HS-5 (cell line): ENCODE data around the gene PTTG1IP.
A peak's percentile ranks its signal among the peaks of the same experiment; 100 is the strongest.

Experiments used
- DNase-seq: peaks from one replicate; pipeline ENCODE4 v3.0.0-alpha.2; 2012; ENCODE audit warnings: low read depth

Gene PTTG1IP

DNA sequence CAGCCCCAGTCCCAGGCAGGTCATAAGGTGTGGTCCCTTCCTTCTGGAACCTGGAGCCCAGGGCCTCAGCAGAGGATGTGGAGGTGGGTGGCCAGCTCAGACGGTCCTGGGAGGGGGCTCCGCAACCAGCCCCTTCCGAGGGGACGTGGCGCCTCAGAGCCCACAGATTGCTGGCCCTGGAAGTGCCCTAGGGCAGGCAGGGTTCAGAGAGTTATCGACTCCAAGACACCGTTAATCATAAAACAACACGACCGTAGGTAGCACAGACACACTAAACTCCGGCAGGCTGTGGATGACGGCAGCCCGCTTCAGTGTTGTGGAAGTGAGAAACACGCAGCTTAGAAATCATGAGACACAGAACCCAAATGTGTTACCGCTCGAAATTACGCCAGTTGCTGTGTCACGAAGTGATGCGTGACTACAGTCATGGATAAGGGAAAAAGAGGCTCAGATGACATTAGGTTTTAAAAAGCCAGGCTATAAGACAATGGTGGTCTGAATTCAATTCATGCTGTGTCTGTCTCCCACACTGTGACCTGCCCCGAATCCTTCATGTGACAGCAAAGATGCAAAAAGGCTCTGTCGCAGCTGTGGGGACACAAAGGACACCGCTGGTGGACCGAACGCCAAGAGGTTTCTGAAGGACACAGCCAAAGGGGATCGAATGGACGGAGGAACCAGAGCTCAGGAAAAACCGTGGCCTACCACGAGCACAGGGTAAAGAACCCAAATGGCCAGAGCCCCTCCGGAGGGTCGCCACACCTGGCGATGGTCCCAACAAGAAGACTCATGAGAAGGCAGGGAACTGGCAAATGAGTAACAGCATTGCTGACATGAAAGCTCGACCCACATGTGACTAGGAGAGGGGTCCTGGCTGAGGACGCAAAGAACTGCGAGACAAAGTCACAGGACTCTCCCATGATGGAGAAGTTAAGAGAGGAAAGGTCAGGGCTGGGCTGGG is 53.9 kb downstream of the PTTG1IP start:
- DNase-seq, result no peak

DNA sequence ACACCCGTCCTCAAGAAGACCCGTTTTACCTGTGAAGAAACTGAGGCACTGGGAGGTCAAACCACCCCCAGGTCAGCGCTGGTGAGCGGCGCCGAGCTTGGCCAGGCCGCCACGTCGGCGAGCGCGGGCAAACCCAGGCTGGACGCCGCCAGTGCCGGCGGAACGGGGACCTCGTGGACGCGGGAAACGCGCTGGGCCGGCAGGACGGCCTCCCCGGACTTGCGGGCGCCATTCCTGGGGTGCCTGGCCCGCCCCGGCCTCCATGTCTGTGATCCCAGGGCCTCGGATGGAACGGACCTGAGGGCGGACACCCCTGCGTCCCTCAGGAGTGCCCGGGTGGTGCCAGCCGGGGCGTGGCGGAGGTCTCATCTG is 54.9 kb downstream of the PTTG1IP start:
- DNase-seq, result no peak

DNA sequence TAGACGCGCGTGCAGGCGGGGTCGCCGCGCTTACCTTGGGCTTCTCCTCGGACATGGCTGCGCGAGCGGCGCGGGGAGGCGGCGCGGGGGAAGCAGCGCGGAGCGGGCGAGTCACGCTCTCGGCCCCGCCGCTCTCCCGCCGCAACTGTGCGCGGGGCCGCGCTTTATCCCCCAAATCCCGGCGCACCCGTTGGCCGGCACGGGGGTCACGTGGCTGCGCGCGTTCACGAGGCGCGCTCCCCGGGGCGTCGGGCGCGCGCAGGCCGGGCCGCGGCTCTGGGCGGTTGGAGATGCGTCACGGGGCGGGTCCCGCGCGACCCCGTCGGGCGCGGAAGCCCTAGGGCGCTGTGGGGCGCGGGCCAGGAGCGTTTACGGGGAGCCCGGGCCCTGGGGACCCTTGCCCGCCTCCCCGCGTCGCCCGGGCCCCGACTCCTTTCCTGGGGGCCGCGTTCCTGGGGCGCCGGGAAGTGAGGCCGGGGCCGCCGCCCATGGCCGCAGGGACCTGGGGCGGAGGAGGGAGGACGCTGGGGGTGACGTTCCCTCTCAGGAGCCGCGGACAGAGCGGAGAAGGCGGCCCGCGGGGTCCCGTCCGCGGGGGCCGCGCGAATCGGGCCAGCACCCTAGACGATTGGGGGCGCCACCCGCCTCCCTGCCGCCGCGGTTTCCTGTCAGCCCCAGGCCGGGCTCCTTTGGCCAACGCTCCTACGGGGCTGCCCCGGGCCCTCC is 55.4 kb downstream of the PTTG1IP start, which contains the start of gene SUMO3:
TSS of gene SUMO3 (minus strand) at position 149 of the 726 bp plus-strand sequence. CDS start at position 55, 94 bp downstream.
- DNase-seq, result no peak

DNA sequence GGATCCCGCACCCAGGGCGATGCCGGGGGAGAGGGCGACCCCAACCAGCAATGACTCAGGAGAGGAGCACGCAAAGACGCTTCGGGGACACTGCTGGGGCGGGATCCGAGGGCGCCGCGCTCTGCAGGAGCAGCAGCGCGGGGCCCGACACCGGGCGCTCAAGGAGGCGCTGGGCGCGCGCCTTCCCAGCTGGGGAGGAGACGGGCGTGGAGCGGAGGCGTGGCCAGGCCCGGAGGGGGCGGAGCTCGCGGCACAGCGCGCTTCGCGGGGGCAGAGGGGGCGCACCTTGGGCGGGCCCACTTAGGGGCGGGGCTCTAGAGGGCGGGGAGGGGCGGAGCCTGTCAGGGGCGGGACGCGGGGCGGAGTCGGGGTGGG is 56.0 kb downstream of the PTTG1IP start:
- peak; percentile 31 for DNase-seq

DNA sequence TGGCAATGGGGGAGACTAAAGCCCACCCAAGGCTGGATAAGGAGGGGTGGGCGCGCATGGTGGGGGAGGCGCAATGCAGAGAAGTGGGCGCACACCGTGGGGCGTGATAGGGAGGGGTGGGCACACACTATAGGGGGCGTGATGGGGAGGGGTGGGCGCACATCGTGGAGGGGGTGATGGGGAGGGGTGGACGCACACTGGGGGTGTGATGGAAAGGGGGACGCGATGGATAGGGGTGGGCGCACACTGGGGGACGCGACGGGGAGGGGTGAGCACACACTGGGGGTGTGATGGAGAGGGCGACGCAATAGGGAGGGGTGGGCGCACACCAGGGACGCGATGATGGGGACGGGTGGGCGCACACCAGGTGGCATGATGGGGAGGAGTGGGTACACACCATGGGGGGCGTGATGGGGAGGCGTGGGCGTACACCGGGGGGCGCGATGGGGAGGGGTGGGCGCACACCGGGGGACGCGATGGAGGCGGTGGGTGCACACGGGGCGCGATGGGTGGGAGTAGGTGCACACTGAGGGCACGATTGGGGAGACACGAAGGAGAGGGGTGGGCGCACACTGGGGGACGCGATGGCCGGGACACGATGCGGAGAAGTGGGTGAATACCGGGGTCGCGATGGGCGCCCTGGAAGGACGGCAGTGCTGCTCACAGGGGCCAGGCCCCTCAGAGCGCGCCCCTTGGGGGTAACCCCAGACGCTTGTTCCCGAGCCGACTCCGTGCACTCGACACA is 56.6 kb downstream of the PTTG1IP start:
- DNase-seq, result no peak

DNA sequence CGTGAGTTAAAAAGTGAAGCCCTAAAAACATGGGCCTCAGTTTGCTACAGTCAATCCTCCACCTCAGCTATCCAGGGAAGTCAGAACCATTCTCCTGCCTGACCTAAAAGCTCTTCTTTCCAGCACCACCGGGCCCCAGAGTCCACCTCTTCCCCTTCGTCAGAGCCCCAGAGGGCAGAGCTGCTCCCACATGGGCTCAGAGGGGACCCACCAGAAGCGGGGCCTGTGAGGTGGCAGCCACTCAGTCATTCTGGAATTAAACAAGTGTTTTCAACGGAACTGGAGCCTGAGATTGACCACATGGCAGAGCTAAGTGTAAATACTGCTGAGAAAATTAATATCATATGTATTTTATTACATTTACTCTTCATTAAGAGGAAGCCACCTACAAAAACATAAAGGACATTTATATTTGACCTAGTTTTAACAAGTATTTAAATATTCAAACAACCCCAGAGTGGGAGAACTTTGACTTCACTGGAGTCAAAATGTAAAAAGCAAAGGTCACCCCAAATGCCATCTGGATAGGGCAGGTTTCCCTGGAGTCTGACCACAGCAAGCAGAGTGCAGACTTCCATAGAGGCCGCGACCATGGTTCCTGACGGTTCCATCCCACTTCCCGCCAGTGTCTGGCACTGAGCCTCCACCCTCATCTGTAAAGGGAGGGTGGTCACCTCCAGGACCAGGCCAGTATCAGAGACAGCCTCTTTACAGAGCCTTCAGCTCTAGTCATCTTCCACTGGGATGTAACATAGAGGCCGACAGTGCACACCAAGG is 57.5 kb downstream of the PTTG1IP start:
- no peak for DNase-seq

DNA sequence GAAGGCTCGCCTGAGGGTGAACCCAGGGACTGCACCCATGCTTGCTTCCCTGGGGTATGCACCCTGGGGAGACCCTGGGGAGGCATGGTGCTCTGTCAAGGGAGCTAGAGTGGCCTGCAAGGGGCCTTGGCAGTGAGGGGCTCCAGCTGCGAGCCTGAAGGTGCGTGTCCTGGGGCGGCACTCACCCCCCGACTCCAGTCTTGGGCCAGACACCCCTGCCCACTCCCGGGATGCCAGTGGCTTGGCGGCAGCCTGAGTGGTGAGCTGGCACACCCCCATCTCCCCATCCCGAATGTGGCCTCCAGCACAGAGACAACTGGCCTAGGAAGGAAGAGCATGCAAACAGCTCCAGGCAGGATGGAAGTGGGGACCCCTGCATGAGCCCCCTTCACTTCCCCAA is 58.3 kb downstream of the PTTG1IP start:
- DNase-seq, result no peak

DNA sequence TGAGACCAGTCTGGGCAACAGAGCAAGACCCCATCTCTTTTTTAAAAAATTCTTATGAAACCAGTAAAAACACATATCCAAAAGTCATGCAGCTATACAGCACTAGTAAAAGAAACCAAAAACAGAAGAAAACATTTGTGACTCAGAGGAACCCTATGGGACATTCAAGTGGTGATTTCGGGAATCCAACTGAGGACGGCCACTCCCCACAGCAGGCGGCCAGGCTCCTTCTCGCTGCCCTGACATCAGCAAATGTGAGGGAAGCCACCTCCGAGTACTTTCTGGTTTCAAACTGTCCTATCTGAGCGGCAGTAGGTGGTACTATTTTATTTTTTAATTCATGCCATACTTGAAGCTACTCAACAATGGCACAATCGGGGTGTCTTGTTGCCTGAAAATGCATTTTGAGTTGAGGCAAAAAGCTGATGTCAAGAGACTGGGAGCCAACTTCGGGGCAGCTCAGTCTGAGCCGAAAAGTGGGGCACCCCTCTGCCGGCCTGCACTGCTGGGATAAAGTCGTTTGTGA is 58.9 kb downstream of the PTTG1IP start:
- DNase-seq, result no peak

DNA sequence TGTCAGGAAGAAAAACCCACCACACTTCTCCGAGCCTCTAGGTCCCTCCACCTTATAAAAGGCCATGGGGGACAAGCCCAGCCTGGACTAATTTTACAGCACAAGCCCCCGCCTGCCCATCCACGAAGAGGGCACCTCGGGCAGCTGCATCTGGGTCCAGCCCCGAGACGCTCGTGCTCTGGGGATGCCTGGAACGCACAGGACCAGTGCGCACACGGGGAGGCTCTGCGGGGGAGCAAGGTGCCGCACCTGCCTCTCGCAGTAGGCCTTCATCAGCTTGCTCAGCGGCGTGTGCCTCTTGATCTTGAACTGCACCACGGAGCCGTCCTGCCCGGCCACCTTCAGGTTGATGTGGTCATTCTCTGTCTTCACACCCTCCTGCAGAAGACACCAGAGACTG is 59.8 kb downstream of the PTTG1IP start:
- no peak for DNase-seq

DNA sequence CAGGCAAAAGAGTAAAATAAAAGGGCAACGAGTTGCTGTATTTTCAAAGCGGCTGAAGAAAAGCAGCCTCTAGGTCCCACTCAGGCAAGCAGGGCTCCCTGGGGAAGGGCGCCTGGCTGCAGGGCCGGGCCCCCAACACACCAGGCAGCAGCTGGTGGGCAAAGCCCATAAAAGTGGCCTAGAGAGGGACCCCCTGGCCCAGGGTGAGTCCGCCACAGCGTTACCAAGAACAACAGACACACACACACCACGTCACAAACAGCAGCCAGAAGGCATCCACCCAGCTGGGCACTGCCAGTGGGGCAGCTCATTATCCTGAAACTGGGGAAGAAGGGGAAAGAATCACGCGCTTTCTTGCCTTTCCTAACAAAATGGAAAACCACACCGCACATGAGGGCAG is 60.3 kb downstream of the PTTG1IP start:
- no peak for DNase-seq

DNA sequence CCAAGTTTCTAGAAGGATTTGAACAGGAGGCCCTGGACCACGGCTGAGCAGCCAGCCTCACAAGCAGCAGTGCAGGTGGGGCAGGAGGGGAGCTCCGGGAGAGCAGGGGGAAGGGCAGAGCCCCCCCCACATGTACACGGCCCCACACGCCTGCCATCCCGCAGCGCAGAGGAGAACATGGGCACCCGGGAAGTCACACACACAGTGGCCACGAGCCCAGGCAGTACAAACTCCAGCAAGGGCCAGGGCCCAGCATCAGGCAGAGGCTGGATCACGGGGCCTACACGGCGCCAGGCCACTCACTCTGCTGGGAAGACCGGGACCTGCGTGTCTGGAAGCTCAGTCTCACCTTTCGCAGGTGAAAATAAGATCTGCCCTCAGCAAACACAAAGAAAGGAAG is 60.9 kb downstream of the PTTG1IP start:
- DNase-seq, result no peak

DNA sequence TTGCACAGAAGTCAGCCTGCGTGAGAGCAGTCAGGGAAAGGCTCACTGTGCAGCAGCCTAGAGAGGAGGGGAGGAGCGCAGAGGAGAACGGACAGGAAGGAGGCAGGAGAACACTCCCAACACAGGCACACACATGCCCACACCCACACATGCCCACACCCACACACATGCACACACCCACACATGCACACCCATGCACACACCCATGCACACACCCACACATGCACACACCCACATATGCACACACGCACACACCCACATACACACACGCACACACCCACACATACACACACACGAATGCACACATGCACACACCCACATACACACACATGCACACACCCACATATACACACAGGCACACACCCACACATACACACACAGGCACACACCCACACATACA is 62.7 kb downstream of the PTTG1IP start:
- no peak for DNase-seq

DNA sequence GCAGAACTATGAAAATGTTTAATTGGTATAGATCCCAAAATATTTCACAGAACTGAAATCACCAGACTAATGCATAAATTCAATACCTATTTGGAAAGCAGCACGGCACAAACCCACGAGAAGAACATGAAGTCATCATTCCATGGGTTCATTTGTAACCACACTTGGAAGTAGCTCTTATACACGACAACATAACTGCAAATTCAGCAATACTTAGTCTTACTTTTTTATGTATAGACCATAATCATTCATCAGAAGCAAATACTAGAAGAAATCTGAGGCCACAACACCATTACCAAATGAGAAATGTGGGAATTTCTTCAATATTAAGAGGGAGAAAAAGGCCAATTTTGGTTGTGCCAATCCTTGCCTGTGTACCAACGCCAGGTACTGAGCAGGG is 67.6 kb downstream of the PTTG1IP start:
- DNase-seq, result no peak

DNA sequence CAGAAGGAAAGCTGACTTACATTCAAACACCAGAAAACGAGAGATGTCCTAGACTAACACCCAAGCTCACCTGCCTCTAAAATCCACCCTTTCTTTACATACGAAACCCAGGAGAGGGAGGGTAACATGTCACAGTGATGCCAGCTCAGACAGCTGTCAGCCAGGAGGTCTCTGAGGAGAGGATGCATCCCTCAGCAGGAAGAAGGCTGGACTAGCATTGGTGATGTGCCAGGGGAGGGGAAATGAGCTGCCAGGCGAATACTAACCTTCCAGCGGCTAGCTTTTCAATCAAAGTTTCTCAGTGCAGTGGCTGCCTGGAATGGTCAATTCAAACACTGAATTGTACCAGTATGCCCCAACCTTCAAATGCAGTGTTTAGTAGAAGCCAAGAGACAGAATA is 68.3 kb downstream of the PTTG1IP start:
- DNase-seq, result no peak

DNA sequence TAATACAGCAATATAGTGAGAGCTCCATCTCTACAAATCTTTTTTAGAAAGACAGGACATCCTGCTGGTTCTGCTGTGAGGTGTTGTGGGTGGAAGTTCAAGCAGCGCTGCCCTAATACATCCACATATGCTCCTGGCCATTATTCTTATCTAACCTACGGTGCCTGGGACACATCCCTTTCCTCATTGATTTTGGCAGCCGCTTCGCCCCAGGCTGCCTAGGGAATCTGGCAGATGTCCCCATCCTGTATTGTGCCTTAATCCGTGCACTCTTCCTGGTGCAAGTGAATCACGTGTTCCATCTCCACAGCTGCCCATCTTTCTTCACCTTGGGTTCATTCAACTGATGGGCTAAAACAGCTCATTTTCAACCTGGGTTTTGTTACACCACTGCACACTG is 68.7 kb downstream of the PTTG1IP start:
- DNase-seq, result no peak

DNA sequence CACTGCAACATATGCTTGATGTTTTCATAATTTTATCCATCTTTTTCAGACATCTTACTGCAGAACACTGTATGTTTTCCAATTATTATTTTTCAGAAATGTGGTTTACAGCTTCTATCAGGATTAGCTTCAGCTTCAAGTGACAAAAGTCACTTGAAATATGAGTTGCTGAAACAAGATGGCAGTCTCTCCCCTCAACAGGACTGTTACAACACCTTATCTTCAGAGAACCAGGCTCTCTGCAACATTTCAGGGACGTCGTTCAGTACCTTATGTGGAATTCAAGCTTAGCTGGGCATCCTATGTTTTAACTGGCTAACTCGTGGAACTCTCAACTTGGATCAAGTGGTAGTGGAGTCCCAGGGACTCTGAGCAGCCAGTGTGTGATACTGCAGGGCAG is 69.8 kb downstream of the PTTG1IP start:
- no peak for DNase-seq

DNA sequence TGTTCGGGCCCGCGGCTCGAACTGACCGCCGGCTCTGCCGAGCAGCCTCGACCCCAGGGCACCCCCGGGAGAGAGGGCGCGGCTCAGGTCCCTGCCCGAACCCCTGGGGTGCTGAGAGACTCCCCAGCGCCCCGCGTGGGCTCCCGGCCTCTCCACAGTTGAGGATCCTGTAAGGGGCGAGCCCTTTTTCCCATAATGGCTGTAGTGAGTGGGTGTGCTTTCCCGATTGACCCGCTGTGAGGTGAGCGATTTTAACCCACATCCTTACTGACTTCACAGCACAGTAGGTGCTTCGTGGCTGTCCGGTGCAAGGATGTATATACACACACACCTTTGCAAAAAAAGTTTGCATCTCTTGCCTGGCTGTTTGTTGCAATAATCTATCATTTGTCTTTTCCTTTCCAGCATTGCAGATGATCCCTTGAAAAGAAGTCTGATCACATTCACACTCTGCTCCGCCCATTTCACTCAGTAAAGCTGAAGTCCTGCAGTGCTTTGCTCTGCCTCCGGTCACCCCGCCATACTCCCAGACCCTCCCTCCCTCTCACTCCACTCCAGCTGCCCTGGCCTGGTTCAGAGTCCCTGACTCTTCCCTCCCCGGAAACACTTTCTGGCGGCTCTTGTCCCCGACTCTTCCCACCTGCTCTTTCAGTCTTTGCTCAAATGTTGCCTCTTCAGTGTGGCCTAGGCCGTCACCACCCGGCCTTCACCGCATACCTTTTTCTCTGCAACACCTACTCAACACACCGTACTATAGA is 70.9 kb downstream of the PTTG1IP start:
- no peak for DNase-seq

DNA sequence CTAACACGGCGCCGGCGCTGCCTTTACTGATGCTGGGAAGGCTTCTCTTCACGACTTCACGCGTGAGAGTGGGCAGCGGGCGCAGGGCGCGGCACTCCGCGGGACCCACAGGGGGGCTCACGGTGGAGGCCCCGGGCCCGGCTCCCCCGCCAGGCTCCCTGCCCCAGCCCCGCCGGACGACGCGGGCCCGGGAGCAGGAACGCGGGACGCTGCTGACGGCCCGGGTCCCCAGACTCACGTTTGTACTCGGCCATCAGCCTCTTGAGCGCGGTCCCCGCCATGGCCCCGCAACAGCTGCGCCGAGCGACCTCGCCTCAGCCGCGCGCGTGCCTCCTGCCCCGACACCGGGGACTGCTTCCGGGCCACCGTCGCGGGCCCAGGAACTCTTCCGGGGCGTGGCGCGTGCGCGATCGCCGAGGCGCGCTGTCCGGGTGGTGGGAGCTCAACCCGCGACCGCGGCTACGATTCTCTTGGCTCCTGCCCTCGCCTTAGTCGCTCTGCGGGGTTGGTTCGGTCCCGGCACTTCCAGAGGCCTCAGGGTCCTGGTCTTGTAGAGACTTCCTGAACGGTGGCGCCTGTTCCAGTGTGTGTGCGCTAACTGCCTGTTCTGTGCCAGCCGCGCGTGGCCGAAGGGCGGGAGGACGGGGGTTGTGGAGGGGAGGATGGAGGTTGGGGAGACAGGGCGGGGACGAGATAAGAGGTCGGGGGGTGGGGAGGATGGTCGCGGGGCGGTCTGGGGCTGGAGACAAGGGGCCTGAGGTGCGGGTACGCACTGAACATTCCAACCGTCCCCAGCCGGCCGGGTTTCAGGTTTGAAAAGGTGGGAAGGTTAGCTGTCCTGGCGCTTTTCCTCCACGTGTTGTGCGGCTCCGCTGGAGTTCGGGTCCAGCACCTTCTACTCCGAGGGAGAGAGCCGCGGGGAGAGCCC is 71.8 kb downstream of the PTTG1IP start, which contains the start of gene UBE2G2:
TSS of gene UBE2G2 (minus strand) at position 353 of the 928 bp plus-strand sequence. CDS start at position 281, 72 bp downstream.
- DNase-seq, result no peak

DNA sequence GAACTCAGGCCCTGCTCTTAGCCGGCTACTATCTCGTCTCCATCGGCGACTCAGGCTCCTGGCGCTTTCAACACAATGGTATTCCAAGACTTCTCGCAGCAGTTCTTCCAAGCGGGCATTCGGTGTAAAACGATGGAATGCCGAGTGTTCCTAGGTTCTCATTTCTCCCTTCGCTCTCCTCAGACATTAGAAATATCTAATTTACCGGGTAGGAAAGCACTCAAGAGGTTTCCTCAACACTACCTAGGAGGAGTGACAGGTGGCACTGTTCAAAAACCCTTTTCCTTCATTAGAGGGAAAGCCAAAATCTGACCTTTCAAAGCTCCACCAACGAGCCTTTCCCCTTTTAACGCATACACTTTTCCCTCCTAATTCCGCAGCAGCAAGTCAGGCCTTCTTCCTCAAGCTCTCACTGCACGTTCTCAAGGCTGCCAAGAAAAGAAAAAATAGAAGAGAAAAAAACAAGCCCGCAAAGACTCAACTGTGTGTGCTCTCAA is 72.5 kb downstream of the PTTG1IP start:
- no peak for DNase-seq
